ENCODE measurements around the gene PCSK6. TPM values are rescaled to one million over a fixed set of nuclear protein-coding genes. Genes with fewer than 3 reads are reported as not detected.

PCSK6 gene
- total RNA-seq, 2 donors from 2014 or later = 29.9 to 39.5 TPM

DNA sequence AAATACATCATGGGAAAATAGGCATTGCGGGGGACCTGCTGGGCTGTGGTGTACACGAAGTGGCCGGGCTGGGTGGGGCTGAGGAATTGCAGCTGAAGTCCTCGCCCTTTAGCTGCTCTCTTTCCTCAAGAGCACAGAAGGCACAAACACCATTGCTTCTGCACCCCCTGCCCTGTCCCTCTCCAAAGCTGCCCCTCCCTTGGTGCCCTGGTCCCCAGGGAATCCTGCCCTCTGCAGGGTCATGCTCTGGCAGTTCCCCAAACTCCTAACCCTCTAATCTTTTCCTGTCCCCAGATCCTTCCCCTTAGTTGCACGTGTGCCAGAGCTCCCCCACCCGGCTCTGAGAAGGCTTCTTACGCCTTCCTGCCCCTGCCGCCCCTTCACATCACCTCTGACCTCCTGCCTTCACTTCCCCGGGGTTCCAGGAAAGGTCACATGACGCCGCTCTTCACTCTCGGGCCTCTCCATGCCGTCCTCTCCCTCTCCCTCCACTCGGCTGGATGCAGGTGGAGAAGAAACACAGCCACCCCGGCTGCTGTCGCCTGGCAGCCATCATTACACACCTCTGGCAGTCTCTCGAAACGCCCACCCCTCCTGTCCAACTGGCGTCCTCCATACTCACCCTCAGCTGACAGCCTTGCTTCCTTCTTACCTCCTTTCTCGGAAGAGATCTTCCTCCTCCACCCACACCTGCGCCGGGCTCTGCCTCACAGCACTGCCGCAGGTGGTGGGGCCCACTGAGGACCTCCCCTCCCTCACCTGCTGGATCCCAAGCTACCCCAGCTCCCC is 6.9 kb upstream of the PCSK6 start:
- Histone ChIP-seq H3K9me3 (no peaks in the 10 kb centered on the region), H3K27me3 (peaks cover 5% of the 10 kb centered on the region), H3K36me3 (no peaks in the 10 kb centered on the region), H3K27ac (no peak overlapping the region), H3K4me3 (peak overlapping the region; percentile 23), H3K4me1 (no peaks in the 10 kb centered on the region), H3K9ac (ENCODE audit: low read depth in 2 of 2, low read length in 2 of 2) (peak overlapping the region; percentile 52 to 56)
- peak; percentile 55 for DNase-seq
- intact Hi-C loops (cut with DNase I) = no loop called here
- TF ChIP-seq, protein P1, sequence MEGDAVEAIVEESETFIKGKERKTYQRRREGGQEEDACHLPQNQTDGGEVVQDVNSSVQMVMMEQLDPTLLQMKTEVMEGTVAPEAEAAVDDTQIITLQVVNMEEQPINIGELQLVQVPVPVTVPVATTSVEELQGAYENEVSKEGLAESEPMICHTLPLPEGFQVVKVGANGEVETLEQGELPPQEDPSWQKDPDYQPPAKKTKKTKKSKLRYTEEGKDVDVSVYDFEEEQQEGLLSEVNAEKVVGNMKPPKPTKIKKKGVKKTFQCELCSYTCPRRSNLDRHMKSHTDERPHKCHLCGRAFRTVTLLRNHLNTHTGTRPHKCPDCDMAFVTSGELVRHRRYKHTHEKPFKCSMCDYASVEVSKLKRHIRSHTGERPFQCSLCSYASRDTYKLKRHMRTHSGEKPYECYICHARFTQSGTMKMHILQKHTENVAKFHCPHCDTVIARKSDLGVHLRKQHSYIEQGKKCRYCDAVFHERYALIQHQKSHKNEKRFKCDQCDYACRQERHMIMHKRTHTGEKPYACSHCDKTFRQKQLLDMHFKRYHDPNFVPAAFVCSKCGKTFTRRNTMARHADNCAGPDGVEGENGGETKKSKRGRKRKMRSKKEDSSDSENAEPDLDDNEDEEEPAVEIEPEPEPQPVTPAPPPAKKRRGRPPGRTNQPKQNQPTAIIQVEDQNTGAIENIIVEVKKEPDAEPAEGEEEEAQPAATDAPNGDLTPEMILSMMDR (IDR thresholded peaks at IDR 0.05) = no peak

DNA sequence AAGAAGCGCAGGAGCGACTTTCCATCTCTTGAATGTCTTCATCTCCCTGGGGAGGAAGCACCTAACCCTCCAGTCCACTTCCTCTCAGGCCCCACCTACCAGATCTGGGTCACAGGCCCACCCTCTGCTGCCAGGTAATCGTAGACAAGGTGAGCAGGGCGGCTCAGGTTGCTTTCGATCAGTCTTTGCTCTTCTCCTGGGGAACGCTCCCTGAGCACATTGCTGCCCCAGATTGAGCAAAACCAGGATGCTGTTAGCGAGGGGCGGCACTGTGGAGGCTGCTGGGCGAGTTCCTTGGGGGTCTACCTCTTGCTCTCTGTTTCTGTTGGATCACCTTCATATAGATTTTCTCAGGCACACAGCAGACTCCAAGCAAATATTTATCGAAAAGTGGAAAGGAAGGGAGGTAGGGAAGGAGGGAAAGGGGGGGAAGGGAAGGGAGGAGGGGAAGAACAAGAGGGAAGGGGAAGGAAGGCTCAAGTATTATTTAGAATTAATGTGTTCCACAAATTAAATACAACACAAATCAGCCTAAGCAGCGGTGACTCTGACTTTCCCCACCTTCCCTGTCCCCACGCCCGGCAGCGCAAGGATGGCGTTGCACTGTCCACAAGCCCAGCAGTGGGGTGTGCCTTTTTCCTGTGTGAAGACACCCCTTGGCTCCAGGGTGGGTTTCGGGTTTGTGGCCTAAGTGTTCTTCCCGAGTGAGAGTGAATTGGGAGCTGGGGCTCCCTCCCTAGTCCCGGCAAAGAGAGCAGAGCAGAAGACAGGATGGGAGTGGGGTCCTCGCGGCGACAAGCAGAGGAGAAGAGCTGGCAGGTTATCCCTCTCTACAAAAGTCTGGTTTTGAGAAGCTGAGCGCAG is 6.1 kb upstream of the PCSK6 start:
- H3K4me3 ChIP-seq = peak overlapping the region; percentile 23
- peaks cover 5% of the 10 kb centered on the region for H3K27me3 ChIP-seq
- no peaks in the 10 kb centered on the region for H3K9me3 ChIP-seq
- no peaks in the 10 kb centered on the region for H3K36me3 ChIP-seq
- no peak overlapping the region for H3K27ac ChIP-seq
- peak overlapping the region in 1 of 2 donors; percentile 56 for H3K9ac ChIP-seq (ENCODE audit: low read depth in 2 of 2, low read length in 2 of 2)
- intact Hi-C loops (cut with DNase I) = no loop called here
- TF ChIP-seq, protein P1 (IDR thresholded peaks at IDR 0.05) = no peak
- no peaks in the 10 kb centered on the region for H3K4me1 ChIP-seq
- no peak for DNase-seq

- DNase-seq = no peak
- intact Hi-C loops (cut with DNase I) = loop anchor here (5.0 kb wide), 1 partner anchor 187 kb away; no protein-coding TSS in a partner anchor
- TF ChIP-seq, protein P1 (IDR thresholded peaks at IDR 0.05) = no peak
- Histone ChIP-seq H3K4me1 (no peaks in the 10 kb centered on the region), H3K27me3 (peaks cover 5% of the 10 kb centered on the region), H3K9me3 (no peaks in the 10 kb centered on the region), H3K4me3 (no peak overlapping the region), H3K36me3 (no peaks in the 10 kb centered on the region), H3K27ac (no peak overlapping the region), H3K9ac (ENCODE audit: low read depth in 2 of 2, low read length in 2 of 2) (no peak overlapping the region)
These were observed 4.8 kb upstream of the PCSK6 start for GRCh38 chr15:101494251-101494796.

DNA sequence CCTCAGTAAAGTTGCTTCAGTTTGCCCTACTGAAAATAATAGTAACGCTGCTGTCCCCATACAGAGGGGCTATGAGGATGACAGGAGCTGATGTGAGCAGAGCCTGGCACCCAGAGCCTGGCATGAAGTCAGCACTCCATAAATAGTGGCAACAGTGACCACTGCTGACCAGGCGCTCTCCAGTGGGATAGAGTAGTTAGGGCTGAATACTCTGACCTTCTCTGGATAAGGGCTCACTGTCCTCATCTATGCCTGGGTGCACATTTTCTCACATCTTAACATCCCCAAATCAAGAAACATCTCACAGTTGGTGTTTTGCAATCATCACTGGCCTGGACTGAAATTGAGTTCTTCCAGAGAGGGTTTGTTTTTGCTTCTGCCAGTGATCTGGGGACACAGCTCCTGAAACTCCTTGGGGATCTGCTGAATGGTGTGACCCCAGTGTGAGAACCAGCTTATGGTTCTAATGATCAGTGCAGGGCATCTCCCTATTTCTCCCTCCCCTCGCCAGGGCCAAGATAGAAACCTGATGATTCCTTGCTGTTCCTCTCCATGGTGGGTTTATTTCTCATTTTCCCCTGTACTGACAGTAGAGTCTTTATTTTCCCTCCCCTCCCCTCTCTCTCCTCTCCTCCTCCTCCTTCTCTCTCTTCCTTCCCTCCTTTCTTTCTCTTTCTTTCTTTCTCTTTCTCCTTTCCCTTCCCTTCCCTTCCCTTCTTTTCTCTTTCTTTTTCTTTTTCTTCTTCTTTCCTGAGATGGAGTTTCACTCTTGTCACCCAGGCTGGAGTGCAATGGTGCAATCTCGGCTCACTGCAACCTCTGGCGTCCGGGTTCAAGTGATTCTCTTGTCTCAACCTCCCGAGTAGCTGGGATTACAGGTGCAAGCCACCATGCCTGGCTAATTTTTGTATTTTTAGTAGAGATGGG is 3.5 kb upstream of the PCSK6 start:
- intact Hi-C loops (cut with DNase I) = loop anchor here (5.0 kb wide), 1 partner anchor 186 kb away; no protein-coding TSS in a partner anchor
- Histone ChIP-seq H3K27me3 (peaks cover 5% of the 10 kb centered on the region), H3K36me3 (no peaks in the 10 kb centered on the region), H3K9ac (ENCODE audit: low read depth in 2 of 2, low read length in 2 of 2) (no peak overlapping the region), H3K9me3 (no peaks in the 10 kb centered on the region), H3K4me3 (no peak overlapping the region), H3K4me1 (no peaks in the 10 kb centered on the region), H3K27ac (no peak overlapping the region)
- no peak for DNase-seq
- TF ChIP-seq, protein P1 (IDR thresholded peaks at IDR 0.05) = no peak
